CD8-positive, alpha-beta memory T cell (primary cell): ENCODE results near the gene SRP68. TPM values are rescaled to one million over a fixed set of nuclear protein-coding genes. Genes with fewer than 3 reads are reported as not detected.
"Not testable (repeated sequence)": the region's sequence is repeated elsewhere in the genome, so short reads cannot be mapped to it uniquely, and the experiment has no call there.

Source experiments
- CTCF ChIA-PET: fragments of 350-600 bp; sonication (Branson Sonifier 250); formaldehyde crosslinking; loops from one replicate; lab custom pipeline; 2021; ENCODE audit warnings: antibody characterized with exemption; lab: Charles Lee
- POLR2A ChIA-PET: fragments of 350-600 bp; sonication (Branson Sonifier 250); formaldehyde crosslinking; loops from one replicate; lab custom pipeline; 2021; ENCODE audit warnings: antibody characterized with exemption; lab: Charles Lee
- DNase-seq, 5 donors: peaks; one replicate each; pipeline versions ENCODE4 v3.0.0 to v3.0.0-alpha.2; 2020 to 2022; ENCODE audit warnings: mixed read lengths in 1 of 5
- H3K27ac ChIP-seq: one replicate; pipeline ENCODE4 v1.7.0; 2013; ENCODE audit warnings: low read depth, mild to moderate bottlenecking, low read length, moderate library complexity
- H3K27me3 ChIP-seq: 2 replicates; pipeline ENCODE4 v1.7.0; 2013; ENCODE audit warnings: low read length, mild to moderate bottlenecking; ENCODE audit not compliant: insufficient read depth, poor library complexity, severe bottlenecking
- H3K36me3 ChIP-seq: 2 replicates; pipeline ENCODE4 v1.7.0; 2013; ENCODE audit warnings: mild to moderate bottlenecking, low read length, moderate library complexity; ENCODE audit not compliant: insufficient read depth
- H3K4me1 ChIP-seq: 2 replicates; pipeline ENCODE4 v1.7.0; 2013; ENCODE audit warnings: mild to moderate bottlenecking, low read length, moderate library complexity; ENCODE audit not compliant: insufficient read depth
- H3K4me3 ChIP-seq: 2 replicates; pipeline ENCODE4 v1.7.0; 2013; ENCODE audit warnings: mild to moderate bottlenecking, low read length
- H3K9me3 ChIP-seq: 2 replicates; pipeline ENCODE4 v1.7.0; 2013; ENCODE audit warnings: mild to moderate bottlenecking, low read length
- H3K27ac Mint-ChIP-seq, 8 donors: one replicate each; pipeline ENCODE4 v1.8.0; 2020 to 2021; ENCODE audit warnings: mixed read lengths in 8 of 8, mild to moderate bottlenecking in 6 of 8, inconsistent platforms in 3 of 8, moderate library complexity in 3 of 8
- H3K27me3 Mint-ChIP-seq, 2 donors: one replicate each; pipeline ENCODE4 v1.8.0; 2020 to 2021; ENCODE audit warnings: mixed read lengths in 2 of 2, mild to moderate bottlenecking in 1 of 2, moderate library complexity in 1 of 2
- H3K36me3 Mint-ChIP-seq, 3 donors: one replicate each; pipeline ENCODE4 v1.8.0; 2020 to 2021; ENCODE audit warnings: mixed read lengths in 3 of 3, inconsistent platforms in 1 of 3, mild to moderate bottlenecking in 1 of 3
- H3K4me1 Mint-ChIP-seq, 3 donors: one replicate each; pipeline ENCODE4 v1.8.0; 2020 to 2021; ENCODE audit warnings: mixed read lengths in 3 of 3, inconsistent platforms in 1 of 3, mild to moderate bottlenecking in 1 of 3
- H3K4me3 Mint-ChIP-seq, 7 donors: one replicate each; pipeline ENCODE4 v1.8.0; 2020 to 2021; ENCODE audit warnings: mixed read lengths in 7 of 7, mild to moderate bottlenecking in 6 of 7, moderate library complexity in 4 of 7, inconsistent platforms in 2 of 7
- H3K9me3 Mint-ChIP-seq, 5 donors: one replicate each; pipeline ENCODE4 v1.8.0; 2020 to 2022; ENCODE audit warnings: mixed read lengths in 5 of 5, mild to moderate bottlenecking in 3 of 5, moderate library complexity in 2 of 5, inconsistent platforms in 1 of 5
- polyA plus RNA-seq: library from polyadenylated mRNA; unstranded; fragments of 300-500 nt; fragmentation: Illumina TruSeq; gene quantifications from one replicate; pipeline ENCODE4 v1.2.3, GENCODE V29; 2021
- total RNA-seq, 2 experiments: library from RNA; stranded (reverse); gene quantifications; one replicate each; pipeline ENCODE4 v1.2.3, GENCODE V29; 2021

Gene SRP68
- total and polyA plus RNA-seq, 3 experiments from 2014 or later: 80.4 to 123 (median 120) TPM

GRCh38 chr17:76071531-76072147 lies 678 bp downstream of the SRP68 start:
- H3K9me3 Mint-ChIP-seq: no peaks in the 10 kb centered on the region
- peaks cover 10% of the 10 kb centered on the region for H3K36me3 ChIP-seq
- peak overlapping the region; percentile 93 to 98 (median 96) for H3K4me3 Mint-ChIP-seq
- H3K4me3 ChIP-seq: peak overlapping the region; percentile 79
- DNase-seq: no peak
- H3K27me3 ChIP-seq: peaks cover 23% of the 10 kb centered on the region
- peak overlapping the region; percentile 85 to 98 (median 96) for H3K27ac Mint-ChIP-seq
- CTCF ChIA-PET: interaction anchor here (1.3 to 2.2 kb wide), 3 partner anchors 9 to 208 kb away, joined by 3 to 4 read pairs (median 3); no protein-coding TSS in a partner anchor
- H3K27me3 Mint-ChIP-seq: peaks cover 19 to 26% of the 10 kb centered on the region in 2 donors
- peaks cover 43% of the 10 kb centered on the region for H3K4me1 ChIP-seq
- POLR2A ChIA-PET: interaction anchor here (0.5 to 0.7 kb wide), 2 partner anchors 57 to 1793 kb away, joined by 3 read pairs; no protein-coding TSS in a partner anchor
- no peaks in the 10 kb centered on the region for H3K9me3 ChIP-seq
- H3K4me1 Mint-ChIP-seq: peaks cover 35 to 60% (median 44%) of the 10 kb centered on the region in 3 donors
- H3K27ac ChIP-seq: peak overlapping the region; percentile 68
- peaks cover 0 to 36% (median 2%) of the 10 kb centered on the region in 3 donors for H3K36me3 Mint-ChIP-seq

GRCh38 chr17:76065775-76066174 lies 6.5 kb downstream of the SRP68 start:
- Histone ChIP-seq H3K9me3 (no peaks in the 10 kb centered on the region), H3K27me3 (no peaks in the 10 kb centered on the region), H3K4me3 (no peak overlapping the region), H3K36me3 (peaks cover 47% of the 10 kb centered on the region), H3K27ac (no peak overlapping the region), H3K4me1 (peaks cover 7% of the 10 kb centered on the region)
- Mint-ChIP-seq H3K9me3 (no peaks in the 10 kb centered on the region), H3K4me3 (no peak overlapping the region), H3K27ac (peak overlapping the region in 4 of 8 donors; percentile 3 to 82 (median 50)), H3K27me3 (no peaks in the 10 kb centered on the region), H3K4me1 (peaks cover 18 to 41% (median 29%) of the 10 kb centered on the region in 3 donors), H3K36me3 (peaks cover 3 to 72% (median 19%) of the 10 kb centered on the region in 3 donors)
- no peak for DNase-seq
- CTCF ChIA-PET: interaction anchor here (0.6 to 3.2 kb wide), 6 partner anchors 13 to 357 kb away, joined by 3 to 14 read pairs (median 4); no protein-coding TSS in a partner anchor
- POLR2A ChIA-PET: no interaction called here

GRCh38 chr17:76063875-76064546 lies 8.3 kb downstream of the SRP68 start:
- Mint-ChIP-seq H3K9me3 (no peaks in the 10 kb centered on the region), H3K27ac (peak overlapping the region; percentile 73 to 97 (median 90)), H3K4me1 (peaks cover 13 to 32% (median 24%) of the 10 kb centered on the region in 3 donors), H3K36me3 (peaks cover 8 to 80% (median 26%) of the 10 kb centered on the region in 3 donors), H3K4me3 (peak overlapping the region; percentile 10 to 76 (median 64)), H3K27me3 (no peaks in the 10 kb centered on the region)
- Histone ChIP-seq H3K9me3 (no peaks in the 10 kb centered on the region), H3K36me3 (peaks cover 54% of the 10 kb centered on the region), H3K27ac (no peak overlapping the region), H3K4me3 (no peak overlapping the region), H3K4me1 (no peaks in the 10 kb centered on the region), H3K27me3 (no peaks in the 10 kb centered on the region)
- ChIA-PET POLR2A (interaction anchor here (0.7 to 1.5 kb wide), 5 partner anchors 9 to 251 kb away, joined by 3 to 8 read pairs (median 4); no protein-coding TSS in a partner anchor), CTCF (interaction anchor here (0.9 to 3.2 kb wide), 6 partner anchors 15 to 215 kb away, joined by 3 to 14 read pairs (median 4); no protein-coding TSS in a partner anchor)
- peak in 1 of 5 donors; percentile 31 for DNase-seq

- Mint-ChIP-seq H3K36me3 (peaks cover 15 to 79% (median 32%) of the 10 kb centered on the region in 3 donors), H3K4me1 (peaks cover 3 to 11% (median 3%) of the 10 kb centered on the region in 3 donors)
- not testable (repeated sequence) for H3K9me3 Mint-ChIP-seq, H3K4me3 ChIP-seq, H3K27me3 ChIP-seq, DNase-seq, H3K4me3 Mint-ChIP-seq, H3K4me1 ChIP-seq, H3K27ac ChIP-seq, H3K27ac Mint-ChIP-seq, H3K27me3 Mint-ChIP-seq, H3K9me3 ChIP-seq
- POLR2A ChIA-PET: interaction anchor here (0.6 to 0.7 kb wide), 2 partner anchors 15 to 133 kb away, joined by 3 to 7 read pairs; no protein-coding TSS in a partner anchor
- CTCF ChIA-PET: interaction anchor here (4.1 kb wide), 1 partner anchor 44 kb away, joined by 12 read pairs; no protein-coding TSS in a partner anchor
- peaks cover 58% of the 10 kb centered on the region for H3K36me3 ChIP-seq
Observed at GRCh38 chr17:76058264-76058663, 14.1 kb downstream of the SRP68 start.

GRCh38 chr17:76056882-76057281 lies 15.4 kb downstream of the SRP68 start:
- DNase-seq: no peak
- H3K27me3 Mint-ChIP-seq: no peaks in the 10 kb centered on the region
- ChIA-PET POLR2A (no interaction called here), CTCF (interaction anchor here (1.2 to 4.1 kb wide), 2 partner anchors 43 to 151 kb away, joined by 3 to 12 read pairs; no protein-coding TSS in a partner anchor)
- Histone ChIP-seq H3K36me3 (peaks cover 57% of the 10 kb centered on the region), H3K27ac (no peak overlapping the region), H3K27me3 (no peaks in the 10 kb centered on the region), H3K4me3 (no peak overlapping the region), H3K4me1 (no peaks in the 10 kb centered on the region), H3K9me3 (no peaks in the 10 kb centered on the region)
- peak overlapping the region in 1 of 8 donors; percentile 52 for H3K27ac Mint-ChIP-seq
- no peaks in the 10 kb centered on the region for H3K9me3 Mint-ChIP-seq
- peaks cover 15 to 80% (median 32%) of the 10 kb centered on the region in 3 donors for H3K36me3 Mint-ChIP-seq
- no peak overlapping the region for H3K4me3 Mint-ChIP-seq
- peaks cover 0 to 11% (median 3%) of the 10 kb centered on the region in 3 donors for H3K4me1 Mint-ChIP-seq

GRCh38 chr17:76054112-76054476 lies 18.2 kb downstream of the SRP68 start:
- Mint-ChIP-seq H3K9me3 (no peaks in the 10 kb centered on the region), H3K4me3 (no peak overlapping the region), H3K4me1 (peaks cover 4 to 20% (median 18%) of the 10 kb centered on the region in 3 donors), H3K27me3 (no peaks in the 10 kb centered on the region), H3K36me3 (peaks cover 11 to 84% (median 31%) of the 10 kb centered on the region in 3 donors), H3K27ac (peak overlapping the region in 1 of 8 donors; percentile 14)
- Histone ChIP-seq H3K27me3 (no peaks in the 10 kb centered on the region), H3K4me3 (no peak overlapping the region), H3K27ac (no peak overlapping the region), H3K4me1 (no peaks in the 10 kb centered on the region), H3K9me3 (no peaks in the 10 kb centered on the region), H3K36me3 (peaks cover 59% of the 10 kb centered on the region)
- ChIA-PET CTCF (interaction anchor here (1.4 to 2.1 kb wide), 2 partner anchors 40 to 354 kb away, joined by 3 to 9 read pairs; no protein-coding TSS in a partner anchor), POLR2A (interaction anchor here (1.0 kb wide), 1 partner anchor 9 kb away, joined by 8 read pairs; no protein-coding TSS in a partner anchor)
- DNase-seq: no peak

GRCh38 chr17:76053246-76054111 lies 18.8 kb downstream of the SRP68 start:
- Histone ChIP-seq H3K36me3 (peaks cover 60% of the 10 kb centered on the region), H3K4me3 (no peak overlapping the region), H3K27me3 (no peaks in the 10 kb centered on the region), H3K4me1 (no peaks in the 10 kb centered on the region), H3K9me3 (no peaks in the 10 kb centered on the region), H3K27ac (no peak overlapping the region)
- Mint-ChIP-seq H3K27ac (no peak overlapping the region), H3K36me3 (peaks cover 14 to 84% (median 26%) of the 10 kb centered on the region in 3 donors), H3K4me1 (peaks cover 5 to 26% (median 23%) of the 10 kb centered on the region in 3 donors), H3K4me3 (no peak overlapping the region), H3K9me3 (no peaks in the 10 kb centered on the region), H3K27me3 (no peaks in the 10 kb centered on the region)
- DNase-seq: no peak
- ChIA-PET POLR2A (interaction anchor here (1.0 kb wide), 1 partner anchor 10 kb away, joined by 8 read pairs; no protein-coding TSS in a partner anchor), CTCF (interaction anchor here (1.4 to 2.1 kb wide), 2 partner anchors 40 to 355 kb away, joined by 3 to 9 read pairs; no protein-coding TSS in a partner anchor)
